HG03095 (cell line): ENCODE measurements around the gene ARHGEF40.

Experiments
- ATAC-seq: cut with Tn5 transposase; IDR thresholded peaks from one replicate; pipeline ENCODE4 v1.9.1; 2021; ENCODE audit warnings: moderate library complexity; ENCODE audit not compliant: unreplicated experiment

Gene ARHGEF40

DNA sequence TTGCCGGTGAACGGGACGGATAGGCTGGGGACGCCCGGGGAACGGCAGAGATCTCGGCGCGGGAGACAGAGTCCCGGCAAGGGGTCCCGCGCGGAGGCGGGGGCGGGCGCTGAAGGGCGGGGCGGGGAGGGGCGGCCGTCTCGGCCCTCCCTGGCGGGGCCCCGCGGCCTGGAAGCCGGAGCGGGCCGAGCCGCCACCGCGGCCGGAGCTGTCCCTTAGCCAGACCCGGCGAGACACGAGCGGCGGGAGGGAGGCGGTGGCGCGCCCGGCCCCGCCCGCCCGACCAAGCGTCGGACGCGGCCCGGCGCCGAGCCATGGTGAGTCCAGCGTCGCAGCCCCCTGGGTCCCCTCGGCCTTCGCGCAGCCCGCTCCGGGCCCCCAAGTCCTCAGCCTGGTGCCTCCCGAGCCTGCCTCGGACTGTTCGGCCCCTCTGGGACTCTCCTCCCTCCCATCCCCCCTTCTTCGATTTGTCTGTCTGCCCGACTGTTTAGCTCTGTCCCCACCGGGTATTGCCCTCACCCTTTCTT, at the start of gene ARHGEF40:
TSS of gene ARHGEF40 (plus strand) at position 222 of the 527 bp plus-strand sequence. CDS start at position 315, 93 bp downstream.
- no peak for ATAC-seq

DNA sequence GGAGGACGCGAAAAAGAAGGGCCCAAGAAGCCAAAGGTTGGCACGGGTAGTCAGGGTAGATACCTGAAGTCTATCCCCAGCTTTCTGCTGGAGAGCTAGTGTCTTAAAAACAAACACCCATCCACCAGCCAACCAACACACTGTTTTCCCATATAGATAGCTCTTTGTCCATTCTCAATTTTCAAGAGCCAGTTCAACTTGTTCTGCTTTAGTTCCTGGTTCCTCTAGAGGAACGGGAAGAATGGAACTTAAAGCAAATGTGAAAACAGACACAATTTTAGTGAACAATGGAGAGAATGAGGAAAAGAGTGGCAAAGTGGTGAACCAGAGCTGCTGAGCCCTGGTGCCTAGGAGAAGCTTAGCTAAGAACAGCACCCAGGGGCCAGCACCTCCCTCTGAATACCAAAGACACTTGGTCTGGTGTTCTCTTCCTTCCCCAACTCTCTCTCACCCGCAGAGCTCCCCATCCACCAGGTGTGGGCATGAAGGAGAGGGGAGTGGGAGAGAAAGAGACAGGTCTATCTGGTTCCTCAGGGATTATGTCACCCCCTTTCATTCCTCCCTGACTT, 49.0 kb upstream of the ARHGEF40 start:
- ATAC-seq: no peak

DNA sequence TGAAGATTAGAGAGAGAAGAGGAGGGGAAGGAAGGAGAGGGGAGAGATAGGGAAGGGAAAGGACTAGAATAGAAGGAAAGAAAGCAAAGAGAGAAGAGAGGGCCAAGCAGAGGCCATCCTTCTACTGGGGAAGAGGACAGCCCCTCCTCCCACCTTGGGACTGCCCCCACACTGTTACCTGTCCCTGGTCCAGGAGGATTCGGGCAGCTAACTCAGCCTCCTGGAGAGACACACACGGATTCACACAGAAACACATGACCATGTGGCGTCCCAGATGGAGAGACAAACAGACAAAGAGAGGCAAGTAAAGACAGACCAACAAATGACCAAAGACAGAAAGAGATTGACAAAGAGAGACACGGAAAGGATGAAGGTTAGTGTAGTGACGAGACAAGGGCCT, 47.4 kb upstream of the ARHGEF40 start:
- ATAC-seq: no peak

- ATAC-seq: no peak
Observed at GRCh38 chr14:21023174-21023573, 46.9 kb upstream of the ARHGEF40 start.

GRCh38 chr14:21023817-21024584, 46.1 kb upstream of the ARHGEF40 start:
- ATAC-seq: no peak

DNA sequence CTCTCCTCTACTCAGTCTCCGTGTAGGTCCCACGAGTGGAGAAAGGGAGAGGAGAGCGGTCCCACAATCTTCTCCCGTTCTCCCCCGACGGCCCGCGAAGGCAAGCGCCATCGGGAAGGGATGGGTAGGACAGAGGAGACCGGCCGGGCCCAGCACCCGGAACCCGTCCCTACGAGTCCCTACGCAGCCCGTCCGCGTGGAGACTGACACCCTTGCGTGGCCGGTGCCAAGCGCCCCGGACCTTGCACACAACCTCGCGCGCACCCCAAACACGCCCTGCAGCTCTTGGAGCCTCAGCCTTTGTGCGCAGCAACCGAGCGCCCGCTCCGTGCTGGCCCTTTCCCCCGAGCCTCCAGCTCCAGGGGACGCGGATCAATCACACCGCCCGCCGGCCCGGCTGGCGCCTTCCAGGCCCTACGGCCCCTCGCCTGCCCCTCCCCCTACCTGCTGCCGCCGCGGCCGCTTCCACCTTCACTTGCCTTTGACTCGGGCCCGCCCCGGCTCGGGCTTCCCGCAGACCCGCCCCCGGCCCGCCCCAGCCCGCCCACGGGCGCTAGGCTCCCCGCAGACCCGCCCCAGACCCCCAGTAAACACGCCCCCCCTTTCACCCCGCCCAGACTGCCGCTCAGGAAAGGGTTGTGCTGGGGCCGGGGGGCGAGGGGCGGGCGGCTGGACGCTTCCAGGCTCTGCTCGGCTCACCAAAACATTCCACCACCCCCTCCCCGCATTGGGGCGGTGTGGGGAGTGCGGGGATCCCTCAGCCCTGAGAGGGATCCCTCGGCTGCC, 45.3 kb upstream of the ARHGEF40 start, which contains the start of gene NDRG2:
TSS of gene NDRG2 (minus strand) at position 477 of the 786 bp plus-strand sequence. CDS start 1,746 bp downstream, outside the sequence.
- no peak for ATAC-seq

GRCh38 chr14:21025371-21026273, 44.5 kb upstream of the ARHGEF40 start:
- no peak for ATAC-seq

DNA sequence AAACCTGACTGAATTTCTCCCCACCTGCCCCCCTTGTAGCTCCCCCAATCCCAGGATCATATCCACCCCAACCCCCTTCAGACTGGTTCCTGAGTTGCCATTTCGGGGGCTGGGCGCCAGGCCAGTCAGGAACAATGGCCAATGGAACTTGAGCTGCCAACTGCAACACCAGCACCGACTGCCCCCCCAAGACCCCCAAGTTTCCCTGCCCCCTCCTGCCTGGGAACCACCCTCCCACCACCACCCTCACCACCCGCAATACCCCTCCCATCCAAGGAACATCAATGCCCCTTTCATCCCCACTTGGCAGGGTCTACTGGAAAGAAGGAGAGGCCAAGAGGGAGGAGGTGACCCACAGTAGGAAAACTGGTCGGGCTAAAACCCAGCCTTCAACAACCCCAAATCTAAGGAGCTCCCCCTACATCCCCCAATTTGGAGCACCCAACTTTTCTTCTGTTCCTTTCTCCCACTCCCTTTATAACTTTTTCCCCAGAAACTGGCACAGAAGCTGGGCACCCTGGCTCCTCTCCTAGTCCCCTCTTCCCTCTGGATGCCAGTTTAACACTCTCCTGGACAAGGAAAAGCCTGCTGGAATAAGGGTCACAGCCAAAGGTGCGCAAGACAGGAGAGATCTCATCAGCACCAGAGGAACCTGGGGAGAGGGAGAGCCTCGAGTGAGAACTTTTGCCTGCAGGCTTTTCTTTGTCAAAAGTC, 43.7 kb upstream of the ARHGEF40 start:
- no peak for ATAC-seq

- no peak for ATAC-seq
Observed at GRCh38 chr14:21026988-21027315, 43.2 kb upstream of the ARHGEF40 start.

GRCh38 chr14:21029917-21030316, 40.2 kb upstream of the ARHGEF40 start, which contains the start of gene TPPP2:
Gene TPPP2, plus strand, starts transcription at chr14:21030217. Its CDS starts 365 bp downstream, at chr14:21030582.
- no peak for ATAC-seq

- ATAC-seq: no peak
Observed at GRCh38 chr14:21030531-21030930, 39.6 kb upstream of the ARHGEF40 start.

- ATAC-seq: no peak
Observed at GRCh38 chr14:21032326-21033132, 37.6 kb upstream of the ARHGEF40 start.

- ATAC-seq: no peak
Observed at GRCh38 chr14:21033133-21033698, 36.9 kb upstream of the ARHGEF40 start.

DNA sequence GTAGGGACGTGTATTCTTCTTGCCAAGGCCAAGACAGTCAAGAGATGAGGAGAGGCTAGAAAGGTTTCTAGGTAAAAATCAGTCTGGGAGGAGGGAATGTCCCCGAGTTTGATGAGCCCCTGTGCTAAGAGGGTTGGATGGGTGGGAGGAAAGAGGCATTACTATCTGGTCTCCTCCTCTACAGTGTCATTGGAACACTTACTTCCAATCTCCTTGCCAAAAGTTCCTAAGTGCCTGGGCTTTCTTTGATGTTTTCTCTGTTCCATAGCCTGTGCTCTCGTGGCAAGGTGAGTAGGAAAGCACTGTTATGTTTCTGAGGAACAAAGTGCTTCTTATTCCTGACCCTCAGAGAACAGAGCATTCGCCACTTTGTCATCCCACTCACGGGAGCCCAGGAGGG, 35.4 kb upstream of the ARHGEF40 start, which contains the start of gene RNASE13:
TSS of gene RNASE13 (minus strand) at position 101 of the 400 bp plus-strand sequence. CDS start 519 bp downstream, outside the sequence.
- ATAC-seq: no peak

DNA sequence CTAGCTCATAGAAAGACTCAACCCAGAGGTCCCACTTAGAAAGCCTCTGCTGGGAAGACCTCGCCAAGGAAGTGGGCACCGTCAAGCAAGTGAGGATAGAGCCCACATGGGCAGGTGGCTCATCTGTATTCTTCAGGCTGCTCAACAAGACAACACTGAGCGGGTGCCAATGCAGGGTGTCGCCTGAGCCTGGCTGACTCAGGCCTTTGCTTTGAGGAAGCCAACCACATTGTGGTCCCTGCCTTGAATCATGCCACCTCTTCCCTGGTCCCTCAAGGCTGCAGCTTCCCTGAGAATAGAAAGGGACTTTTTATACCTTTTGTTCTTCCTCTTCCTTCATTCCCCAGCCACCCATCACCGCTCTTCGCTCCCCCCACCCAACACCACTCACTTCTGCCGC, 33.4 kb upstream of the ARHGEF40 start:
- ATAC-seq: no peak

- no peak for ATAC-seq
Observed at GRCh38 chr14:21037156-21037555, 32.9 kb upstream of the ARHGEF40 start.

- ATAC-seq: no peak
Observed at GRCh38 chr14:21038441-21039422, 31.4 kb upstream of the ARHGEF40 start.
